ENCODE results near the gene GRB10.

- TF ChIP-seq TCF7L2 (IDR thresholded peaks at IDR 0.05; ENCODE audit: low read depth, low read length): no peak
- TF ChIP-seq CTCF (IDR thresholded peaks at IDR 0.05): no peak
- TF ChIP-seq POLR2AphosphoS5 (IDR thresholded peaks at IDR 0.05; ENCODE audit: low read depth, low read length): no peak
Measured at GRCh38 chr7:50709151-50709550, 73.5 kb downstream of the GRB10 start.
